Putamen (tissue), 1 donor: ENCODE results near the gene FAM219B.
"Not testable (repeated sequence)": the region's sequence is repeated elsewhere in the genome, so short reads cannot be mapped to it uniquely, and the experiment has no call there.

Source experiments
- DNase-seq: peaks from one replicate; pipeline ENCODE4 v3.0.0-alpha.2; 2016; ENCODE audit warnings: low spot score

The FAM219B gene

GRCh38 chr15:74903676-74904075, 3.0 kb downstream of the FAM219B start:
- DNase-seq, result no peak

DNA sequence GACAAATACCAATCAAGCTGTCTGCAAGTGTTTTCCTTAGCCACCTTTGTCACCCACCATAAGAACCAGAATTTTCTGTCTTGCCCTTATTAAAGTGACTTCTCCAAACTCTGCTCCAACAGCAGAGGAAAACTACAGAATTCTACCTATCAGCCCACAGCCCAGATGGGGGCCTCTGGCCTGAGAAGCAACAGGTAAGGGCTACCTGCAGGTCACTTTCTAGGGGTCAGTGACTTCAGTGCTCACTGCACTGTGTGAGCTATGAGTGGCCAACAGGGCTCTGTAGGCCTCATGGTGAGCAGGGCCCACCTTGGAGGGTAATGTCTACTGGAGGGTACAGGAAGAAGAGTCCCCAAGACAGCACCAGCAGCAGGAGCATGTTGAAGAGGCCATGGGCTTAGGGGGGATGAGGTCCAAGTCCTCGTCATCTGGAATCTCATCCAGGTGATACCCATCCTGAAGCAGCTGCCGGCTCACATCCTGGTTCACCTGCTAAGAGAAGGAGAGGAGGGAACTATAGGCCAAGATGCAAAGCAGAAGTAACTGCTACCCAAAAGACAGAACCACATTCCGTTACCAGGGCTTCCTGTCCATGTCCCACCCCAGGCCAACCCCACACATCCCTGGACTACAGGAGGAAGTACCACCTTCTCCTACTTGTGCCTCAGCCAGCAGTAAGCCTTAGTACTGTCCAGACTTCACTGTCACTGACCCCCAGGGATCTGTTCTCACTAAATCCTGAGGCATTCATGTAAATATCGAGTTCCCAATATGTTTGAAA, 4.2 kb downstream of the FAM219B start:
- no peak for DNase-seq

DNA sequence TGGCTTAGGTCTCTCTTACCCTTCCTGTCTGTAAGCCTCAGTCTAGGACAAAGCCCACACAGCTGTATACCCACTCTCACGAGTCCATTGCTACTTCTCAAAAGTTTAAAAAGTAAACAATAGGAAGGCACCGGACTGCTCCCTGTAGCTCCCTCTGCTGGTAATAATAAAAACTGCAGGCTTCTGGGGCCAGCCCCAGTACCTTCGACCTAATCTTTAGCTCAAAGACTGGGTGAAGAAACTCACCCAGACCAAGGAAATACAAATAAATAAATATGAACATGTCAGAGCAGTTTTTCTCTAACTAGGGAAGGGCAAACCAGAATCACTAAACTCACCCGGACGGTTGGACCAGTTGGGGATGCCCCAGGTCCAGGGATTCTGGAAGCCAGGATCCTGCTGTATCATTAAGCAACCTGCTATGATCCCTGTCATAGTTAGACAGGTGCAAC, 5.0 kb downstream of the FAM219B start:
- DNase-seq, result no peak

GRCh38 chr15:74897300-74897701, 9.3 kb downstream of the FAM219B start:
- no peak for DNase-seq

DNA sequence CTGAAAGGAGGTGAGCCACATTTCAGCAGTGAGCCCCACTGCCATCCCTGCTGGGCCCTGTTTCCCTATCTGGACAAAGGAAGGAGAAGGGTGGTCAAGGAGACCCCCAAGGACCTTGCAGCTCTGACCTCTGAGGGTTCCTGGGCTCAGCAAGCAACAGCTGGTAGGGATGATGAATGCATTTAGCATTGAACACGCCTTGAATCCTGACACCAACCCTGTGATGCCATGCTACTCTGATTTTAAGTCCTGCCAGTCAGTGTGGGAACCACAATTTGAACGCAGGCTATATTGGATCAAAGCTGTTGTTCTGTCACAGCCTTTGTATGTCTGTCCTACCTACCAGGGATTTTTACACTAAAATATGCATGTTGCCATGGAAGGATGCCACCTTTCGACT, 10.3 kb downstream of the FAM219B start:
- DNase-seq, result no peak

- no peak for DNase-seq
Observed at GRCh38 chr15:74895830-74896229, 10.8 kb downstream of the FAM219B start.

DNA sequence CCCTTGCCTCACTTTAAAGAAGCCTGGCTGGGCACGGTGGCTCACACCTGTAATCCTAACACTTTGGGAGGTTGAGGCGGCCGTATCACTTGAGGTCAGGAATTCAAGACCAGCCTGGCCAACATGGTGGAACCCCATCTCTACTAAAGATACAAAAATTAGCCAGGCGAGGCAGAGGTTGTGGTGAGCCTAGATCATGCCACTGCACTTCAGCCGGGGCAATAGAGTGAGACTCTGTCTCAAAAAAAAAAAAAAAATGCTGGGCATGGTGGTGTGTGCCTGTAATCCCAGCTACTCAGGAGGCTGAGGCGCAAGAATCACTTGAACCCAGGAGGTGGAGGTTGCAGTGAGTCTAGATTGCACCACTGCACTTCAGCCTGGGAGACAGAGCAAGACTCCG, 12.3 kb downstream of the FAM219B start:
- DNase-seq, result not testable (repeated sequence)

DNA sequence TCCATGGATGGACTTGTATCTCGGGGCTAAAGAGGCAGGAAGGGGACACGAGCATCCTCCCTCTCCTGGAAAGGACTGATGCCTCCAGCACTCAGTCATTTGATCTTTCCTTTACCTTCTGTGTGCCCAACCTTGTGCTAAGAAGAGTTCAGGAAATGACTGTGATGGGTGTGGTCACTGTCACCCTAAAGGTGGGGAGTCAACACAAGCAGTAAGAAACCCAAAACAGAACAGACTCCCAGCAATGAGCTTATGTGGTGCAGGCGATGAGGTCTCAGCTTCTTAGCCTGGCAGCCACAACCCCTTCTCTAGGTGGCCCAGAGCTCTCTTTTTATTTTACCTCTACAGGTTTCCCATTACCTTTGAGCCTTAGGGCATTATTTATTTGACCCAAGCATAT, 13.0 kb downstream of the FAM219B start:
- DNase-seq, result no peak

- no peak for DNase-seq
Observed at GRCh38 chr15:74892931-74893330, 13.7 kb downstream of the FAM219B start.

DNA sequence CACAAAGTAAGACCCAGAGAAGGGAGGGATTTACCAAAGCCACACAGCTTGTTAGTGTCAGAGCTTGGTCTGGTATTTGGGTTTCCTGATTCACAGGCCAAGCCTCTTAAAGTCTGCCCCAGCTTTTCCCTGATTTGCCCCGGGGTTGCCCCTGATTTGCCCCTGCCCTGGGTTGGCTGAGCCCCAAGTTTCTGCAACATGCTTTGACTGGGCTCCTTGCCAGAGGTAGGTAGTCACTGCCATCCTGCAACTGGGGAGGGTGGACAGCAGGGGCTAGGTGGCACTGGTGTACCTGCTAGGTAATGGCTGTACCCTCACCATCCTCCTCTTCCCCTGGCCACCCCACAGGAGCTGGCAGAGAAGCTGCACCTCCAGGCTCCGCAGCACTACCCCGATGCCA, 14.3 kb downstream of the FAM219B start:
- DNase-seq, result no peak

- DNase-seq, result no peak
Observed at GRCh38 chr15:74891469-74891868, 15.2 kb downstream of the FAM219B start.

DNA sequence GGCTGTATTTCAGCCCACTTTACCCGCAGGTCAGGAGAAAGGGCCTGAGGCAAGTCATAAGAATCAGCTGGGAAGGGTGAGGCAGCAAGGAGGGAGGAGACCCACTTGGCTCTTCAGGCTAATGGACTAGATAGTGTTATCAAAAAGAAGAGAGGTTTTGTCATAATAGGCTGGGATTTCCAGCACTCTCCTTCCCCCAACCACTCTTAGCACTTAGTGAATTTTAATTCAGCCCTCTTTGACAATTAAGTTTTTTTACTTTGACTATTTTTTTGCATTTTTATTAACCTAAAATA, 16.0 kb downstream of the FAM219B start:
- DNase-seq, result no peak

DNA sequence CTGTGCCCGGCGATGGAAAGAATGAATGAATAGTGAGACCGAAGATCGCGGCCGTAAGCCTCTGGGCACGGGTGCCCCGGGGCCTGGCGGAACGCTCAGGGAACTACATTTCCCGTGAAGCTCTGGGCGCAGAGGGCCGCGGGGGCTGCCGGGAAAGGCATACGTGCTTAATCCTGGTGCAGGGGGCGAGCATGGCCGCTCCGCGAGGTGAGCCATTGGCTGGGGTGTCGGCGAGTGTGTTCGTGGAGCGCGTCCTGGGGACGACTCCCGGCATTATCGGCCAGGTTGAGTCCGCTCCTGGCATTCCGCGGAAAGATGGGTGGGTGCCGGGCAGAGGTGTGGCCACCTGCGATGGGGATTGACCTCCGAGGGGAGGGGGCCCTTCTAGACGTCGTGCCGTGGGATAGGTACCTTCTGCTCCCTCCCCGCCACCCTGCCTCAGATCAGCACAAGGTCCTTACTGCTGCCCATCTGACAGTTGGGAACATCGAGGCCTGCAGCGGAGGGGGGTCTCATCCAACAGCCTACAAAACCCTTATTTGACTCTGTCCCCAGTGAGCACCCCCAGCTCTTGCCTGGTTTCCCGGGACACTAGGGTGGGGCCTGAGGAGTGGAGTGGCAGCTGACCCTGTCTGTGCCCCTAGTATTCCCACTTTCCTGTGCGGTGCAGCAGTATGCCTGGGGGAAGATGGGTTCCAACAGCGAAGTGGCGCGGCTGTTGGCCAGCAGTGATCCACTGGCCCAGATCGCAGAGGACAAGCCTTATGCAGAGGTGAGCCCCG, 16.6 kb downstream of the FAM219B start, which contains the start of gene MPI:
TSS of gene MPI (plus strand) at position 160 of the 782 bp plus-strand sequence. CDS start at position 192, 32 bp downstream.
- DNase-seq, result peak; percentile 85

GRCh38 chr15:74889390-74889882, 17.2 kb downstream of the FAM219B start:
- no peak for DNase-seq

DNA sequence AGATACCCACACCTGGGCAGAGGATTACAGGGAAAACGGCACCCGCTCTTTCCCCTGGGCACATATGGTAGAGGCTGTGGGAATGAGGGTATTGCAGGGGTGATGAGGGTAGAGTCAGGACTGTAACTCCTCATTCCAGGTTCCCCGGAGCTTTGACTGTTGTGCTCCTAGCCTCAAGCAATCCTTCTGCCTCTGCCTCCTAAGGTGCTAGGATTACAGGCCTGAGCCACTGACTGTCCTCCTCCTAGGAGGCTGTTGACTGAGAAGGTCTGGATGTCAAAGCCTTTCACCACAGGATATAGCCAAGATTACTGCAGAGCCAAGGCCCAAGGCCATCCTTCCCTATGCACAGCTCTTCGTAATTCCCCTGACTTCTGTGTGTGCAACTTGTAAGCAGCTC, 17.9 kb downstream of the FAM219B start:
- DNase-seq, result no peak

DNA sequence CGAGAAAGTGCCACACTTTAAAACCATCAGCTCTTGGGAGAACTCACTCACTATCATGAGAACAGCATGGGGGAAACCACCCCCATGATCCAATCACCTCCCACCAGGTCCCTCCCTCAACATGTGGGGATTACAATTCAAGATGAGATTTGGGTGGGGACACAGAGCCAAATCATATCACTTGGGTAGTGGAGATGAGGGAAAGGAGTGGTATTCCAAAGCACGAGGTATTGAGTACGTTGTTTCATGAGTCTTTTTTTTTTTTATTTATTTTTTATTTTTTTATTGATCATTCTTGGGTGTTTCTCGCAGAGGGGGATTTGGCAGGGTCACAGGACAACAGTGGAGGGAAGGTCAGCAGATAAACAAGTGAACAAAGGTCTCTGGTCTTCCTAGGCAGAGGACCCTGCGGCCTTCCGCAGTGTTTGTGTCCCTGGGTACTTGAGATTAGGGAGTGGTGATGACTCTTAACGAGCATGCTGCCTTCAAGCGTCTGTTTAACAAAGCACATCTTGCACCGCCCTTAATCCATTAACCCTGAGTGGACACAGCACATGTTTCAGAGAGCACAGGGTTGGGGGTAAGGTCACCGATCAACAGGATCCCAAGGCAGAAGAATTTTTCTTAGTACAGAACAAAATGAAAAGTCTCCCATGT, 19.0 kb downstream of the FAM219B start:
- not testable (repeated sequence) for DNase-seq

- no peak for DNase-seq
Observed at GRCh38 chr15:74885461-74885860, 21.2 kb downstream of the FAM219B start.

GRCh38 chr15:74884428-74885223, 22.0 kb downstream of the FAM219B start:
- DNase-seq, result no peak

- DNase-seq, result no peak
Observed at GRCh38 chr15:74882528-74882927, 24.1 kb downstream of the FAM219B start.

DNA sequence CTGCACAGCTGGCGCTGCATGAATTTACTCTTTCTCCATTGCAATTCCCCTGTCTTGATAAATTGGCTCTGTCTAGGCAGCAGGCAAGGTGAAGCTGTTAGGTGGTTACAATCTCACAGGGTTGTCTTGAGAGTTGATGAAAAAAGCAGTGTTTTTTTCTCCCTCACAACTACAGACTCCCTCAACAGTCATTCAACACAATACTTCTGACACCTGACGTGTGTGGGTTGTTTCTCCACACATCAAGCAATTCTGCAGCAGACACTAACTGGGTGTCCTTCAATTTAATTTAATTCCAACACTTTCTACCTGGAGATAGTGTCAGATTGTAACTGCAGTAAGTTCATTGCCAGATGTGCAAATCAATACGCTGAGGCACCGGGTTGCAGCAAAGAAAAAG, 28.4 kb downstream of the FAM219B start:
- DNase-seq, result peak; percentile 59

DNA sequence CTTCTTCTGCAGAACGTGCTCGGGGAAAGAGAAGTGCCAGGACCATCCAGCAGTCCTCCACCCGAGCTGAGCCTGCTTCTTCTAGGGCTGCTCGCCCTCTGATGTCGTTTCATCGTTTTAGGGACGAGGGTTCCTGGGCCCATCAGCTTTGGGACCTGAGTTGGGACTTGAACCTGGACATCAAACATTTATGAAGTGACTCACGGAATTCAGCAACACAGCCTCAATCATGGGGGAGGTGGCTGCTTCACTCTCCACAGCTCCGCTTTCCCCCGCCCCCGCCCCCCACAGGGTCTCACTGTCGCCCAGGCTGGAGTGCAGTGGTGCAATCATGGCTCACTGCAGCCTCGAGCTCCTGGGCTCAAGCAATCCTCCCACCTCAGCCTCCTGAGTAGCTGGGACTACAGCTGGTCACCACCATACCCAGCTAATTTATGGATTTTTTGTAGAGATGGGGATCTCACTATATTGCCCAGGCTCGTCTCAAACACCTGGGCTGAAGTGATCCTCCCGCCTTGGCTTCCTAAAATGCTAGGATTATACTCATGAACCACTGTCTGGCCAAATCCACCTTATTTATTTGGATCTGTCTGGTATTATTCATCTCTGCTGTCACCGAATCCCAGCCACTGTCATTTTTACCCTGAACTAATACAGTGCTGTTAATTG, 32.8 kb downstream of the FAM219B start:
- no peak for DNase-seq
